HG02763 (cell line): ENCODE measurements around the gene TMEM135.
"Not testable (repeated sequence)": the region's sequence is repeated elsewhere in the genome, so short reads cannot be mapped to it uniquely, and the experiment has no call there.

Source experiments
- ATAC-seq: cut with Tn5 transposase; IDR thresholded peaks from one replicate; pipeline ENCODE4 v1.9.1; 2021; ENCODE audit warnings: mild to moderate bottlenecking, moderate library complexity; ENCODE audit not compliant: unreplicated experiment

Gene TMEM135

DNA sequence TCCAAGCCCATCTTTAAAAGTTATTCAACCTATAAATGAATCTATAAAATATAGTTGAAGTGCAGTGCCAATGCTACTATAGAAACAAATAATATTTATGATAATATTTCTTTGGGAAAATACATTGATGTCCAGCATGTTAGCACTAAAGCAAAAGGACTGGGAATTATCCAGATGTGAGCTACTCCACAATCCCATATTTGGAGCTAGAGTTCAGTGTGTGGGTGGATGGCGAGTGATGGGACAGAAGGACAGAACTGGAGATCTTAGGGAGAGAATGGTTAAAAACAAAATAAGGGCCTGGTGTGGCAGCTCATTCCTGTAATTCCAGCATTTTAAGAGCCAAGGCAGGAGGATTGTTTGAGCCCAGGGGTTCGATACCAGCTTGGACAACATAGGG is 216.8 kb downstream of the TMEM135 start:
- no peak for ATAC-seq

DNA sequence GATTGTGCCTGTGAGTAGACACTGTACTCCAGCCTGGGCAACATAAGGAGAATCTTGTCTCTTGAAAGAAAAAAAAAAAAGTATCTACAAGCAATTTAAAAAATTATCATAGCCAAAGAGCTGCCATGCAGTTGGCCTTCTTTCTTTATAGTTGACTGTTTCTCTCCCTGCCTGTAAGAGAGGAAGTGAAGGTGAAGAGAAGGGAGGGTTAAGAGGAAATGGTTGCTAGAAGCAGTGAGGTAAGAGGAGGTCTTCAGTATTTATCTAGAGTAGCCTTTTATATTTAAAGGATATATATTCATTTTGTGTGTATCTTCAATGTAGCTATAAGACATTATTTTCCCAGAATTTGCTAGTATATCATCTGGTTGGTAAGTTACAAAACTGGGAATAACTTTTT is 217.9 kb downstream of the TMEM135 start:
- no peak for ATAC-seq

DNA sequence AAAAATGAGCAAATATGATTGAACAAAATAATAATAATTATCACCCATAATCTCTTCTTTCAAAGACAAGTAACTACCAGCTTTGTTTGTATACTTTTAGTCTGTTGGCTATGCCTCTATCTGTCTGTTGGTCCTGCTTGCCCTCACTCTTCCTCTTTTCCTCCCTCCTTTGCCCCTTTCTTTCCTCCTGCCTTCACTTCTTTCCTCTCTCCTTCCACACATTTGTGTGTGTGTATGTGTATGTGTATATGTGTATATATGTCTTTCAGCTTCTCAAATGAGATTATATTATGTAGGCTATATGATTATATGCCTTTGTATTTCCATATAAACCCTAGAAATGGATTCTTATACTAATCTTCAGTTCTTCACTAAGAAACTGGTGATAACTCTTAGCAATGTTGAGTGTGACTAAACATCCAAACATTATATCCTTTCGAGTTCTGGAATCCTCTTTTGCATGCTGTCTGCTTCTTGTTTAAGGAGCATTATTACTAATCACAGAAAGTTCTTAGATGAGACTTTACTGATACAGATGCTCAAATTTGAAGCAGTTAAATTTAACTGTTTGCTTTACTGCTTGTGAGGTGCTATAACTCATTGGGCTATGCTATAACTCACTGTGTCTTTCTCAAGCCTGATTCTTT is 219.1 kb downstream of the TMEM135 start:
- no peak for ATAC-seq

DNA sequence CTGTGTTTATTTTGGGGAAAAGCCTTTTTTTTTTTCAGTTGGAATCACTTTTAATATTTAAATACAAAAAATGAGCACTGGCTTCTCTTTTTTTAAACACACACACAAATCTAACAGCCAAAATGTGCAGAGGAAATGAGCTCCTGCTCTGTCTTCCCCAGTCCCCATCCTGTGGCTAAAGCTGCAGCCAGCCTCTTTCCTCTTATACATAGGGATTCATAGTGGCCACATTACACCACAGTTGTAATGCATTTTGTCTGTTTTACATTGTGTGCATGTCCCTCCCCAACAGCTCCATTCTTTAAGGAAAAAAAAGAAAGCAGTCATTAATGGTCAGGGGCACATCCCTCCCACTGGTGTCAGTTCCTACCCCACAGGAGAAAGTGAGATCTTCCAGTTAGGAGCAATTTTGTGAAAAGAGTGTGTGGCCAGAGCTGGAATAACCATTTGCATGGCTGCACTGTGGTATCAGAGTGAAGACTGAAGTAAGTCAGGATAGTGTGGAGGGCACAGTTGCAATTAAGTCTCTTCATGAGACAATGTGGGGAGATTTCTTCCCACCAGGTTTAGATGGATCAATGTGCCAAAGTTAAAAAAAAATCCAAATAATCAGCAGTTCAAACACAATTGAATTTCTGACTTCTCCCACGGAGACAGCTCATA is 220.6 kb downstream of the TMEM135 start:
- no peak for ATAC-seq

DNA sequence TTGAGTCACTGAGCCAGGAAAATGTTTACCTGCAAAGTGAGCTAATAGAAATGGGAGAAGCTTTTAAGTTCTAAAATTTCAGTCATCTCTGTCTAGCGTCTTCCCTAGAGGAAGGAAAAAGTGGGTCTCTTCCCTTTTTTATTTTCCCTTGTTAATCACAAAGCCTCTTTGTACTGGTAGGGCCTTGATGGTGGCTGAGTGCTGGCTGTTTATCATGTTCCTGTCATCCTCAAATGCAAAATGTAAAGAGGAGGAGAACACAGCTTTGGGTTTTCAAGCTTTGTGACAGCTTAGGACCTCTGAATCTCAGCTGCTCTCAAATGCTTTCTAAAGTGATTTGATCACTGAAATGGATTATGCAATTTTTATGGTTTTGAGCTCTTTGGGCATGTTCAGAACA is 222.0 kb downstream of the TMEM135 start:
- no peak for ATAC-seq

DNA sequence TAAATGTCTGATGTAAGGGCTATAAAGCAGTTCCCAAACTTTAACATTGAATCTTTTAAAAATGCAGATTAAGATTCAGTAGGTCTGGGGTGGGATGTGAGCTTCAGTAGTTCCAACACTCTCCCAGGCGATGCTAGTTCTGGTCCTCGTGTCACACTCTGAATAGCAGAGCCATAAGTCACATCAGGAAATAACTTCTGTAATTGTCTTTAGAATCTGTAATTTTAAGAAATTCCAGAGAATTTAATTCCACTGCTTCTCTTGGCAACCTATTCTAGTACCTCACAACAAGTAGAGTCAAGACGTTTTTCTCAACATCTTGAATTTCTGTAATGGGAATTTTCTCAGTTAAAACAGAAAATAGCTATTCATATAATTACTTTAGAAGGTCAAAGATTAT is 223.1 kb downstream of the TMEM135 start:
- ATAC-seq = no peak

DNA sequence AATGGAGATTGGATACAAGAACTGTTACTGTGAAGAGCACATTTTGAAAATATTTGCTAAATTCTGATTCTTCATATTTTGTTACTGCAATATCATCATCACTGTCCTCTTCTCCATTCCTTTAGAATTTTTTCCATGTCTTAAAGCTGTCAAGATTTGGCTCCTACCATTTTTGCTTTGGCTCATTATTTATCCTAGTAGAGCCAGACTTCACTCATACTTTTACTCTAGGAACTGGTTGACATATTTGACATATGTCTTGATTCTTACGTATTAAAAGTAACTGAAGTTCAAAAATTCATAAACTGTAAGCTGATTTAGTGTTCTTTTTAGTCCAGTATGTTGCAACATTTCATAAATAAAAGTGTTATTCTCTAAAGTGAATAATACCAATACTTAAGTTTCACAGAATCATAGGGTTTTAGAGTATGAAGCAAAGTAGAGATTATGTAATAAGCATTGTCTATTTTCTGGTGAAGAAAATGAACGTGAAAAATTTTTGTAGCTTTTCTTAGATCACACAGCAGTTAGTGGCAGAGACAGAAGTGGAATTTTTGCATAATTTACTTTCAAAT is 225.6 kb downstream of the TMEM135 start:
- ATAC-seq = no peak

DNA sequence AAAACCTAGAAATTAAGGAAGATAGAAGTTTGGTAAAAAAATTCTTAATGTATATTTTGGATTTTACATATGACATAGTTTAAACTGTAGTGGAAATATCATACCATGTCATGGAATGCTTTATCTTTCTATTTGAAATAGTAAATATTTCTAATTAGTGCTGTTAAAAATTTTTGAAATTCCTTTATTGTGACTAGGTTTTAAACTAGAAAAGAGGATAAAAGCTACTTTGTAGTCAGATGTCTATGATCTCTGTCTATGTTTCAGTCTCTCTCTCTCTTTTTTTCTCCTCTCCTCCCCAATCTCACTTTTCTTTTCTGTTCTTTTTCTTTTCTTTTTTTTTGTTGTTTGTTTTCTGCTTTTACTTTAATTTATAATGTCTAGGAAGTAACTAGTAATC is 226.2 kb downstream of the TMEM135 start:
- ATAC-seq = no peak

DNA sequence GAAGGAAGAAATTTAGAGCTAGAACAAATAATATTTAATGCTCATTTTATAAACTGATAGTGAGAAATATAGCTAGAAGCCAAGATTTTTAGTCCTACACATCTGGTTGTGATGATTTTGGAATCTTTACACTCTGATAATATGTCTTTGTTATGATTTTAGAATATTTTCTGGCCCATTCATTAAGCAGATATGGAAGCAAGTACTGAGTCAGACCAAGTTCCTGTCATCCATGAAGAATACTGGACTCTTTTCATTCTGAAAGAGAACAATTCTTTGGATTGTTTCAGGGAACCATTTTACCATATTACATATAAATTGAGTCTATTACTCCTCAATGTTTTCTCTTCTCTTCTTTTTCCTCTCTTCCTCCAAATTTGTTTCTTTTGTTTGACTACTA is 227.4 kb downstream of the TMEM135 start:
- ATAC-seq = no peak

DNA sequence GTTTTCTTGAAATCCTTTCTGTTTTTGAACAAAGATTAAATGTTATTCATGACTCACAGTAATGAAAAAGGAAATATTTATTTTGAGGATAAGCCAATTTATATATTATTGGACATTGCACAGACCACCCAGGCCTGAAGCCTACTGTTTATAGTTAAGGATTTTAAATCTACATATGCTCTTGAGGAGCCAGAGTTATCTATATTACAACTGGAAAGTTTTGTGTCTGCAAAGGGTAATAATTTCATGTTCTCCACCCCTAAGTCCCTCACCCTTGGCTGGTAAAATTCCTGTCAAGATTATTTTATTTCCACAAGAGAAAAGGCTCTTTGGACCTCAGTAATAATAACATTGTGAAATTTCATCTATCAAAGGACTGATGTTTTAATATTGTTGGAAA is 228.2 kb downstream of the TMEM135 start:
- no peak for ATAC-seq

DNA sequence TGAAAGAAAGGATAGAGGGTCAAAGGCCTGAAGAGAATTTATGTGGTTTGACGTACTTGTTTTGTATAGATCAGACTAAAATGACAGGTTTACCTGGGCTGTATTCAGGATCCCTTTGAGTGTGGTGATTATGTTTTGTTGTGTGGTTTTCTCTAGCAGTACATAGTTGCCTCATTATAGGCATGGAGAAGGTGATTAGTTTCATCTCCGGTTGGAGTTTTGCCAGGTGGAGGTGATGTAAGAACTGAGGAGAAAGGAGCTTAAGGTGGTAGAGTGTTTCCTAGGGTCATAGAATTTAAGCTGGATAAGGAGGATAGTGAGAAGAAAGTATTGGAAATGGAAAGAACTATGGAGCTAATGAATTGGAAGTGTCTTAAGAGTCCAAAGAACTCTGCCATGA is 229.0 kb downstream of the TMEM135 start:
- no peak for ATAC-seq

DNA sequence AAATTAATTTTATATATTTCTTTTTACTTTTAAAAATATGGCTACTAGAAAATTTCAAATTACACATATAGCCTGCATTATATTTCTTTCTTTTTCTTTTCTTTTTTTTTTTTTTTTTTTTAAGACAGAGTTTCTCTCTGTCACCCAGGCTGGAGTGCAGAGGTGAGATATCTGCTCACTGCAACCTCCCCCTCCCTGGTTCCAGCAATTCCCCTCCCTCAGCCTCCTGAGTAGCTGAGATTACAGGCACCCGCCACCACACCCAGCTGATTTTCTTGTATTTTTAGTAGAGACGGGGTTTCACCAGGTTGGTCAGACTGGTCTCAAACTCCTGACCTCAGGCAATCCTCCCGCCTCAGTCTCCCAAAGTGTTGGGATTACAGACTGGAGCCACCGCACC is 234.2 kb downstream of the TMEM135 start:
- not testable (repeated sequence) for ATAC-seq

DNA sequence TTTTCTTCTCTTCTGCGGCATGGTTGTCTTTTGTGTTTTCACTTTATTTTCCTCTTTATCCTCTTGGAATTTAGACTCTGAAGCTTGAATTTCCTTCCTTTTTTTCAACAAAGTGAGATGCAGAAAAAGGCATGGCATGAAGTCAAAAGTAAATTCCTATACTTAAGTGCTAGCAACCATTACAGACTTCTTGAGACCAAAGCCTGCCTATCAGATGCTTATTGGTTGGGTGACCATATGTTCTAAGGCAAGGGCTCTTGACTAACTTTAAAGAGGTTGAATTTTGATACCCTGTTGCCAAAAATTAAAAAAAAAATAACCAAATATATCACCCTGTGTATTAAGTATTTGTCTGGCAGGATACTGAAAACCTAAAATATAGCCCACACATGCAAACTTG is 237.4 kb downstream of the TMEM135 start:
- ATAC-seq = no peak

DNA sequence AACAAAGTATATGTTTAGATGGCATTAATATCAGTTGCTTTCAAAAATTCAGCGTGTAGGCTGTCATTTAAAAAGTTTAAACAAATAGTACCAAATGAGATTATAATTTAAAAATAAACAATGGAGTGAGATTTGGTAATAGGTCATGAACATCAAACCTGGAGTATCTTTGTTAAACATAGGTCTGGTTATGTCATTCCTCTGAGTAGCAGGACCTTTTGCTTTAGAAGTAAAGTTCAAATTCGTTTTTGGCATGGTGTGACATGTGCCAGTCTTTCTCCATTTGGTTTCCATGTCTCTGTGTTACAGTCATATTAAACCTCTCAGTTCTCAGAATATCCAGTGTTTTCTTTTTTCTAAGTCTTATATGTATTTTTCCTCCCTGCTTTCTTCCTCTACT is 242.4 kb downstream of the TMEM135 start:
- no peak for ATAC-seq

DNA sequence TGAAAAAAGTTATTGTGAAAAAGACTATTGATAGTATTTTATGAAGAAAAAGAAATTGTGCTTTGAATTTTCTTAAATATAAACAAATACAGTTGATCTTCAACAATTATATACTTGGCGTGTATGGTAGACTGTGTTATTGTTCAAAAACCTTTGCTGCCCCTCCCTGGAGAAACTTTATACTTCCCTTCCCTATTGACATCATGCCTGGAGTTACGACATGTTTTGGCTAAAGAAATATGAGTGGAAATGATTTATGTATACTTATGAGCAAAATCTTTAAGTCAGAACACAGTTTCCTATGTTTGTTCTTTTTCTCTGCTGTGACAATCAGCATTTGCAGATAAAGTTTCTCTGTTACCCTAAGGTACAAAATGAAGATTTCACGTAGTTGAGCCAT is 243.8 kb downstream of the TMEM135 start:
- ATAC-seq = no peak

DNA sequence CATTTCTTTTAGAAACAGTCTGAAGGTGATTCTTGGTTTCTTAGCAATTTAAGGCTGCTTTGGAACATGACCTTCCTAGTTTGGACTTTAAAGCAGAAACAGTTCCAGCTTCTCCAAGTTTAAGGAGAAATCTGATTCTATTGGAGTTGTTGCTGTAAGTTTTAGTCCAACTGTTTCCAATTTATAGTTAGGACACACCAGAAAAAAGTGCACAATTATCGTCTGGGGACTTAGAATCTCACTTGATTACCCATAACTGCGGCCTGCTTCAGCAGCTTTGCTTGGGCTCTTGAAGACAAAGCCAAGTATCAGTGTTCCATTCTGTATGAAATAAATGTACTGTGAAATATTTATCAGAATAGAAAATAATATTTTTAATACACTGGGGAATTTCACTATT is 246.6 kb downstream of the TMEM135 start:
- ATAC-seq = no peak

DNA sequence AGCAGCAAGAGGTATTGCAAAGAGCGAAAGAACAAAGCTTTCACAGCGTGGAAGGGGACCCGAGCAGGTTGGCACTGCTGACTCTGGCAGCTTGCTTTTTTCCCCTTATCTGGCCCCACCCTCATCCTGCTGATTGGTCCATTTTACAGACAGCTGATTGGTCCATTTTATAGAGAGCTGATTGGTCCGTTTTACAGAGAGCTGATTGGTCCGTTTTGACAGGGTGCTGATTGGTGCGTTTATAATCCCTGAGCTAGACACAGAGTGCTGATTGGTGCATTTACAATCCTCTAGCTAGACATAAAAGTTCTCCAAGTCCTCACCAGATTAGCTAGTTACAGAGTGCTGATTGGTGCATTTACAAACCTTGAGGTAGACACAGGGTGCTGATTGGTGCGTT is 247.9 kb downstream of the TMEM135 start:
- not testable (repeated sequence) for ATAC-seq

DNA sequence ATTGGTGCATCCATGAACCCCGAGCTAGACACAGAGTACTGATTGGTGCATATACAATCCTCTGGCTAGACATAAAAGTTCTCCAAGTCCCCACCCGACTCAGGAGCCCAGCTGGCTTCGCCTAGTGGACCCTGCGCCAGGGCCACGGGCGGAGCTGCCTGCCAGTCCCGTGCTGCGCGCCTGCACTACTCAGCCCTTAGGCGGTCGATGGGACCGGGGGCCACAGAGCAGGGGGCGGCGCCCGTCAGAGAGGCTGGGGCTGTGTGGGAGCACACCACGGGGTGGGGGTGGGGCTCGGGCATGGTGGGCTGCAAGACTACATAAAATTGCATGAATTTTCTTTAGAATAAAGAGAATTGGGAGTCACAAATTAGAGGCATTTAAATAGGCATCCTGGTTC is 248.6 kb downstream of the TMEM135 start:
- ATAC-seq = no peak

DNA sequence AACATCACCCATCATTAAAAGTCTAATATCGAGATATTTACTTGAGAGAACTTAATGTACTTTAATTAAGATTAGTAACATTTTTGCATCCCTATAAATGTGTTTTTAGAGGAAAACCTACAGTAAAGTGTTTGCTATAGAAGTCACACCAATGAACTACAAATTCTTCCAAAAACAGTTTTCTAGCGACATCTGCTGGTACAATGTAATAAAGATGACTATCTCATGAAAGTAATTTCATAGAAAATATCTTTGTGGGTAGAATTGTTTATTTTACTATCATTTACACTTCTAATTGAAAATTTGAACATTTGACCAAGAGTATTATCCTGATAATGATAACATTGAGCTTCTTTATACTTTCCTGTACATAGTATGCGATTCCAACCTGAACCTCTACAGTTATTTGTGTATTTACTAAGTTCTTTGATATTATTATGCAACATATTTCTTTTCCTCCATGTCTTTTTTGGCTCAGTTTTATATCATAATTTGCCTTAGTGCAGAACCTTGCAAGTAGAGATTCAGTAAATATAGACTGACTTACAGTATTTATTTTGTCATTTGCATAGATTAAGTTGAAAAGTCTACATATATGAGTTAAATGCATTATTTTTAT is 252.7 kb downstream of the TMEM135 start:
- ATAC-seq = no peak

DNA sequence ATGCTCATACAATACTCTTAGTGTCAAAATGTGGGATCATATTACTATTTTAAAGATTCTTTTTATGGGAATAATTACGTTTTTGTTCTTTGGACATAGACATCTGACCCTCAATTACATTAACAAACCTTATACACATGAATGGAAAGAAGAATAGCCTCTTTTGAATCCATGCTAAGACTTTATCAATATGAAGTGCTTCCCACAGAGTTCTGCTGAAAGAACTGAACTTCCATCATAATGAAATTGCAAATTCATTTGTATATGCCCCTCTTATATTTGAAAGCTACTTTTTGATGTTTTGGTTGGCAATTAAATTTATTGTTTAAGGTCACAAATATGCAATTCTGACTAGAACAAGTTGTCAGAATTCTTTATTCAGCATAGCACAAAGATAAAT is 254.9 kb downstream of the TMEM135 start:
- ATAC-seq = no peak

DNA sequence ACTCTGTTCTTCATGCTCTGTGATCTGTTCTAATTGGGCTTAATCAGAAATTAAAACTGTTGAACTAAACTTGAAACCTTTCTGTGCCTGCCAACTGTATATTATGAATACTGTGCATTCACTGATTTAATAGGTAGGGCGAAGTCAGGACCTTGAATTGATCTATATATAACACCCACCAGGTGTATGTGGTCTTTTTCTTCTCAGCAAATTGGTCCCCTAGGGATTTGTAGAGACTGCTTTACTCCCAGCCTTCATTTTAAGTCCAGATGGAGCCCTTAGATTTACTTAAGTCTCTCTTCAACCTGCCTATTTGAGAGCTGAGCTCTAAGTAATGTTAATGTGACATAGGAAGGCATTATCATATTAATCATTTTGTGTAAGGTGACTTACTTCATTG is 257.5 kb downstream of the TMEM135 start:
- no peak for ATAC-seq

DNA sequence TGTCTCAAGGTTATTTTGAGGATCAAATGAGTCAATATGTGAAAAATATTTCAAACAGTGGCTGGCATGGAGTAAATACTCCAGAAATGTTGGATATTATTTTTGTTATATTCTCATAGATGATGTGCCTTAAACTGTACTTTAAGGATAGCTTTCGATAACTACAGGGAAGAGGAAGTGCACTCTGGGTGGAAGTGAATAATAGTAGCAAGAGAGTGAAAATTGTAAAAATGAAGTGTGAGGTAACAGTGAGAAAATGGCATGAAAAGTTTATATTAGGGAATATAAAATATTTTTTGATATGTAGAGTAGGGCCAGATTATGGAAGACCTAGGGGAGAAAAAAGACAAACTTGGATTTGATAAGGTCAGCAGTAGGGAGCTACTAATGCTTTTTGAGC is 258.9 kb downstream of the TMEM135 start:
- ATAC-seq = no peak
